HFF-Myc (cell line): Measurements from ENCODE around the gene HUNK.

Experiments used
- DNase-seq: peaks from one replicate; pipeline ENCODE4 v3.0.0-alpha.2; 2011; ENCODE audit warnings: low read depth; ENCODE audit errors: extremely low read depth
- H3K4me3 ChIP-seq: replicated peaks from 2 replicates; pipeline ENCODE4 v1.5.1; 2011; ENCODE audit warnings: low read depth, mild to moderate bottlenecking, control low read depth, low read length
- TF ChIP-seq, protein P1 (sequence below): IDR thresholded peaks from 2 replicates; pipeline ENCODE4 v1.5.1; 2012; ENCODE audit warnings: mild to moderate bottlenecking, low read depth, low read length, control low read depth; ENCODE audit errors: missing control alignments

HUNK gene

GRCh38 chr21:31901315-31901714 lies 28.5 kb downstream of the HUNK start:
- DNase-seq = no peak
- TF ChIP-seq, protein P1, sequence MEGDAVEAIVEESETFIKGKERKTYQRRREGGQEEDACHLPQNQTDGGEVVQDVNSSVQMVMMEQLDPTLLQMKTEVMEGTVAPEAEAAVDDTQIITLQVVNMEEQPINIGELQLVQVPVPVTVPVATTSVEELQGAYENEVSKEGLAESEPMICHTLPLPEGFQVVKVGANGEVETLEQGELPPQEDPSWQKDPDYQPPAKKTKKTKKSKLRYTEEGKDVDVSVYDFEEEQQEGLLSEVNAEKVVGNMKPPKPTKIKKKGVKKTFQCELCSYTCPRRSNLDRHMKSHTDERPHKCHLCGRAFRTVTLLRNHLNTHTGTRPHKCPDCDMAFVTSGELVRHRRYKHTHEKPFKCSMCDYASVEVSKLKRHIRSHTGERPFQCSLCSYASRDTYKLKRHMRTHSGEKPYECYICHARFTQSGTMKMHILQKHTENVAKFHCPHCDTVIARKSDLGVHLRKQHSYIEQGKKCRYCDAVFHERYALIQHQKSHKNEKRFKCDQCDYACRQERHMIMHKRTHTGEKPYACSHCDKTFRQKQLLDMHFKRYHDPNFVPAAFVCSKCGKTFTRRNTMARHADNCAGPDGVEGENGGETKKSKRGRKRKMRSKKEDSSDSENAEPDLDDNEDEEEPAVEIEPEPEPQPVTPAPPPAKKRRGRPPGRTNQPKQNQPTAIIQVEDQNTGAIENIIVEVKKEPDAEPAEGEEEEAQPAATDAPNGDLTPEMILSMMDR = no peak
- no peak overlapping the region for H3K4me3 ChIP-seq

GRCh38 chr21:31902438-31902837 lies 29.6 kb downstream of the HUNK start:
- no peak overlapping the region for H3K4me3 ChIP-seq
- TF ChIP-seq, protein P1 = no peak
- no peak for DNase-seq

GRCh38 chr21:31903896-31904295 lies 31.1 kb downstream of the HUNK start:
- no peak overlapping the region for H3K4me3 ChIP-seq
- TF ChIP-seq, protein P1 = no peak
- no peak for DNase-seq

DNA sequence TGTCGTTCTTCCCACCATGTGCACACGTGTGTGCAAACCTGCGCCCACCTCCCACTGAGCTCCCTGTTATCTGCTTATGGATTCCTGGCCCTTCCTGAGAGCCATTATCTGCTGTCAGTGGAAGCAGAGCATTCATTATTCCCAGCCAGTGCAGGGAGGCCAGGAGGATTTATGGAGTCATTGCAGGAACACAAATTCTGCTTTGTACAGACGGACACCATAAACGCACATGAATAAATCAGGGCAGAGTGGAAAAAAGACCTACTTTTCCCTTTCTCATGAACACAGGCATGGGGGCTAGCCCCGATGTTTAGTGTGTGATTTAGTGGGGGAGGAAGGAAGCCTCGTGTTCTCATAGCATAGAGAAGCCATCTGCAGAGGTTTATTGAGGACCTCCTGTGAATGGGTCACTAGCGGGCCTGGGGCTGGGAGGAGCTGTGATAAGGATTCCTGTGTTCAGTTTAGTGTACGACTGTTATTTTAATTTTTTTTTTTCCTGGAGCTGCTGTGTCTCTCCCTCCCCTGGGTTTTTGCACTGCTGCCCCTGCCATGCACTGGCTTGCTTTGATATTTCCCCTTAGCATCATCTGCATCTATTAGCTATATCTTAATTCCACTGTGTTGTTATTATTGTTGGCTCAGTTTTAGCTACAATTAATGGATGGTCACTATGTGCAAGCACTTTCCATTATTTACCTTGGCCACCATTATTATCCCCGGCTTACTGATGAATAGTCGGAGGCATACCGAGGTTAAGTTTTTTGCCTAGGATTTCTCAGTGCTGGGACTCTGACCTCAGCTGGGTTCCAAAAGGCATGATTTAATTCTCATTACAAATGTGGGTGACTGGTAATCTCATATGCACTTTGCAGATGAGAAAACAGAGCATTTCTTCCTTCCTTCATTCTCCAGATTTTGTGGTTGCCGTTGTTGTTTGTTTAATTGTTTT lies 33.0 kb downstream of the HUNK start:
- DNase-seq = no peak
- TF ChIP-seq, protein P1 = no peak
- no peak overlapping the region for H3K4me3 ChIP-seq

DNA sequence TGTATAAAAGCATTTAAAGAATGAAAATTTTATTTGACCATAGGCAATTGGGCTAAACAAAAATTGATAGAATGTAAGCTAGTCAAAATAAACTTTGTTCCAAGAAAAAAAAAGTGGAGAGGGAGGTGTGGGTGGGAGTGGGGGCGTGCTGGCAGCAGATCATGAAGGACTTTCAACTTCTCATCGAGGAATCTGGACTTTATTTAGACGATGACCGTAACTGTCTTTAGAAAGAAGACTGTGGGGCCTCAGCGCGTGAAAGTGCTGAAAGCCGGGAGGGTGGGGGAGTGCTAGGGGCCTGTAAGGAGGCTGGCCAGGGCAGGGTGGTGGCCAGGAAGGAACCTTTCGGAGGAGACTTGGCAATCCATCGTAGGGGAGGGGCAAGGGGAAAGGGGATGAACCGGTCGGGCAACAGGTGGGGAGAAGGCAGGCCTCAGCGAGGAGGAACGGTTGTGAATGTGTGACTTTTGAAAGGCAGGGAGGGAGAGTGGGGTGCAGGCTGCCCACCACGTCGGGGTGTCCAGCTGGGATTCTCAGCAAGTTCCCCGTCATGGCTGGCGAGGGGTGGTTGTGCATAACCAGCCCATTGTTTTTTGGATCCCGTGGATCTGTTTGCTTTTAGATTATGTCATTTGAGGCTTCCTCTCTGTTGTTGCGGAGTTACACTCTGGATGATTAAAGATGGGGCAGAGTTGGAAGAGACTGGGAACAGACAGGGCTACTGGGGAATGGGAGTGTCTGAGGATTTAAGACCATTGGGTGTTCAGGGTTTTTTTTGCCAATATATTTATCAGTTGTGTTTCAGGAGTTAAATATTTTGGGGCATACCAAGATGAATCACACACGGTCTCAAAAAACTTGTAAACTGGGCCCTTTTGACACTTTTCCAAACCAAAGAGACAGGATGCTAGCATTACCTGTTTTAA lies 35.5 kb downstream of the HUNK start:
- no peak for DNase-seq
- TF ChIP-seq, protein P1 = no peak
- no peak overlapping the region for H3K4me3 ChIP-seq

GRCh38 chr21:31909153-31910073 lies 36.6 kb downstream of the HUNK start:
- TF ChIP-seq, protein P1 = no peak
- H3K4me3 ChIP-seq = no peak overlapping the region
- no peak for DNase-seq
